HG03520 (cell line): ENCODE data around the gene DDB1.

Experiments
- ATAC-seq: cut with Tn5 transposase; IDR thresholded peaks from one replicate; pipeline ENCODE4 v1.9.1; 2021; ENCODE audit warnings: mild to moderate bottlenecking, moderate library complexity; ENCODE audit not compliant: unreplicated experiment

Gene DDB1

GRCh38 chr11:61298663-61299244, 34.2 kb downstream of the DDB1 start:
- no peak for ATAC-seq

GRCh38 chr11:61297746-61298145, 35.2 kb downstream of the DDB1 start:
- no peak for ATAC-seq

- no peak for ATAC-seq
Measured at GRCh38 chr11:61297341-61297740, 35.6 kb downstream of the DDB1 start.

- ATAC-seq, result no peak
Measured at GRCh38 chr11:61295596-61295926, 37.3 kb downstream of the DDB1 start.

GRCh38 chr11:61294717-61295595, 37.9 kb downstream of the DDB1 start, which contains the start of gene VWCE:
Gene VWCE (minus strand): TSS chr11:61295316. CDS start chr11:61295037, 279 bp downstream.
- peak; percentile 81 for ATAC-seq

GRCh38 chr11:61293867-61294716, 38.8 kb downstream of the DDB1 start:
- ATAC-seq, result peak; percentile 31

GRCh38 chr11:61292356-61292755, 40.5 kb downstream of the DDB1 start:
- no peak for ATAC-seq

GRCh38 chr11:61290905-61291690, 41.8 kb downstream of the DDB1 start:
- no peak for ATAC-seq

GRCh38 chr11:61287338-61287977, 45.4 kb downstream of the DDB1 start:
- ATAC-seq, result no peak

GRCh38 chr11:61283613-61284012, 49.3 kb downstream of the DDB1 start:
- ATAC-seq, result no peak

- ATAC-seq, result no peak
Measured at GRCh38 chr11:61281581-61282250, 51.2 kb downstream of the DDB1 start.

- no peak for ATAC-seq
Measured at GRCh38 chr11:61280883-61281580, 51.9 kb downstream of the DDB1 start.

GRCh38 chr11:61279934-61280659, 52.8 kb downstream of the DDB1 start:
- ATAC-seq, result no peak

GRCh38 chr11:61278001-61278470, 54.9 kb downstream of the DDB1 start:
- ATAC-seq, result no peak

- ATAC-seq, result no peak
Measured at GRCh38 chr11:61277186-61278000, 55.5 kb downstream of the DDB1 start.

- no peak for ATAC-seq
Measured at GRCh38 chr11:61275191-61275590, 57.7 kb downstream of the DDB1 start.

- no peak for ATAC-seq
Measured at GRCh38 chr11:61274084-61274483, 58.8 kb downstream of the DDB1 start.
